Liver (tissue), 9 donors: ENCODE results near the gene SSPN. TPM values are rescaled to one million over a fixed set of nuclear protein-coding genes. Genes with fewer than 3 reads are reported as not detected.

Experiments
- DNase-seq: peaks from one replicate; pipeline ENCODE4 v3.0.0-alpha.2; 2017; ENCODE audit warnings: low spot score
- H3K27ac ChIP-seq, 2 donors: one replicate each; pipeline ENCODE4 v1.7.0; 2013; ENCODE audit warnings: inconsistent platforms in 2 of 2, low read length in 2 of 2, control low read depth in 1 of 2, low read depth in 1 of 2, mild to moderate bottlenecking in 1 of 2
- H3K27me3 ChIP-seq, 4 donors: one replicate each; pipeline versions ENCODE4 v1.6.1 to v1.7.0; 2013; ENCODE audit warnings: low read length in 3 of 4, inconsistent platforms in 1 of 4, mild to moderate bottlenecking in 1 of 4, moderate library complexity in 1 of 4; ENCODE audit not compliant: control insufficient read depth in 4 of 4, insufficient read depth in 4 of 4
- H3K36me3 ChIP-seq, 4 donors: one replicate each; pipeline versions ENCODE4 v1.6.1 to v1.7.0; 2013; ENCODE audit warnings: low read length in 3 of 4, mild to moderate bottlenecking in 3 of 4, low read depth in 1 of 4, moderate library complexity in 1 of 4; ENCODE audit not compliant: control insufficient read depth in 4 of 4, insufficient read depth in 3 of 4
- H3K4me1 ChIP-seq, 4 donors: one replicate each; pipeline versions ENCODE4 v1.6.1 to v1.7.0; 2013; ENCODE audit warnings: low read length in 3 of 4, mild to moderate bottlenecking in 3 of 4, moderate library complexity in 1 of 4; ENCODE audit not compliant: control insufficient read depth in 4 of 4, insufficient read depth in 4 of 4
- H3K4me3 ChIP-seq, 3 donors: one replicate each; pipeline versions ENCODE4 v1.6.1 to v1.7.0; 2013; ENCODE audit warnings: low read length in 3 of 3, control low read depth in 1 of 3, low read depth in 1 of 3, mild to moderate bottlenecking in 1 of 3
- H3K9ac ChIP-seq, 2 donors: one replicate each; pipeline ENCODE4 v1.7.0; 2013; ENCODE audit warnings: low read length in 2 of 2, mild to moderate bottlenecking in 2 of 2, moderate library complexity in 2 of 2, control low read depth in 1 of 2, low read depth in 1 of 2
- H3K9me3 ChIP-seq, 4 donors: one replicate each; pipeline versions ENCODE4 v1.6.1 to v1.7.0; 2013; ENCODE audit warnings: low read length in 3 of 4; ENCODE audit not compliant: control insufficient read depth in 4 of 4
- ATF3 ChIP-seq: IDR thresholded peaks from 2 replicates; pipeline ENCODE4 v1.6.1; 2016; ENCODE audit warnings: antibody characterized with exemption
- CTCF ChIP-seq: fragments of 150-350 bp; IDR thresholded peaks from 2 replicates; pipeline ENCODE4 v1.5.1; 2017; ENCODE audit warnings: improper control_type of control experiment, low read depth, low read length; ENCODE audit not compliant: missing input control
- EGR1 ChIP-seq, 2 donors: IDR thresholded peaks; 2 replicates each; pipeline ENCODE4 v1.6.1; 2016 to 2018; ENCODE audit warnings: antibody characterized with exemption in 2 of 2, low read depth in 2 of 2
- FOXA1 ChIP-seq: IDR thresholded peaks from 2 replicates; pipeline ENCODE4 v1.6.1; 2016; ENCODE audit warnings: antibody characterized with exemption
- FOXA2 ChIP-seq: IDR thresholded peaks from 2 replicates; pipeline ENCODE4 v1.6.1; 2016; ENCODE audit warnings: antibody characterized with exemption
- GABPA ChIP-seq, 2 donors: IDR thresholded peaks in 1 of 2; conservative IDR thresholded peaks in 1 of 2; 2 replicates each; pipeline ENCODE4 v1.6.1; 2016; ENCODE audit warnings: antibody characterized with exemption in 2 of 2, mild to moderate bottlenecking in 1 of 2, moderate library complexity in 1 of 2
- HNF4A ChIP-seq, 2 donors: conservative IDR thresholded peaks; 2 replicates each; pipeline ENCODE4 v1.6.1; 2016; ENCODE audit warnings: antibody characterized with exemption in 2 of 2, mild to moderate bottlenecking in 2 of 2
- HNF4G ChIP-seq: IDR thresholded peaks from 2 replicates; pipeline ENCODE4 v1.6.1; 2016; ENCODE audit warnings: antibody characterized with exemption
- JUND ChIP-seq, 2 donors: IDR thresholded peaks; 2 replicates each; pipeline ENCODE4 v1.6.1; 2016; ENCODE audit warnings: antibody characterized with exemption in 2 of 2
- MAX ChIP-seq: IDR thresholded peaks from 2 replicates; pipeline ENCODE4 v1.6.1; 2016; ENCODE audit warnings: antibody characterized with exemption
- NR2F2 ChIP-seq: IDR thresholded peaks from 2 replicates; pipeline ENCODE4 v1.6.1; 2016; ENCODE audit warnings: antibody characterized with exemption
- RAD21 ChIP-seq, 2 donors: IDR thresholded peaks; 2 replicates each; pipeline ENCODE4 v1.6.1; 2016; ENCODE audit warnings: antibody characterized with exemption in 2 of 2, mild to moderate bottlenecking in 2 of 2
- REST ChIP-seq: IDR thresholded peaks from 2 replicates; pipeline ENCODE4 v1.6.1; 2016; ENCODE audit warnings: antibody characterized with exemption, mild to moderate bottlenecking
- RXRA ChIP-seq, 2 donors: IDR thresholded peaks; 2 replicates each; pipeline ENCODE4 v1.6.1; 2017 to 2018; ENCODE audit warnings: antibody characterized with exemption in 2 of 2, mild to moderate bottlenecking in 1 of 2
- SP1 ChIP-seq: IDR thresholded peaks from 2 replicates; pipeline ENCODE4 v1.6.1; 2018; ENCODE audit warnings: antibody characterized with exemption, mild to moderate bottlenecking
- TAF1 ChIP-seq: conservative IDR thresholded peaks from 2 replicates; pipeline ENCODE4 v1.6.1; 2016; ENCODE audit warnings: antibody characterized with exemption, mild to moderate bottlenecking
- YY1 ChIP-seq: IDR thresholded peaks from 2 replicates; pipeline ENCODE4 v1.6.1; 2016; ENCODE audit warnings: antibody characterized with exemption, mild to moderate bottlenecking
- ZBTB33 ChIP-seq: IDR thresholded peaks from 2 replicates; pipeline ENCODE4 v1.6.1; 2016; ENCODE audit warnings: antibody characterized with exemption
- WGBS: extraction: QIAGEN DNeasy Blood & Tissue Kit; methylation state at CpG from one replicate; pipeline ENCODE4 v1.1.7; 2013; 5-methylcytosine and 5-hydroxymethylcytosine counted together
- polyA plus RNA-seq, 2 donors: library from polyadenylated mRNA; stranded (reverse) in 1 of 2; unstranded in 1 of 2; fragments of 200-250 nt in 1 of 2; fragments of >200 nt in 1 of 2; fragmentation: Nextera tagmentation in 1 of 2; extraction: Ambion mirVana in 1 of 2; gene quantifications; one replicate each; pipeline versions ENCODE4 v1.2.1 to v1.2.3, GENCODE V29; 2013 to 2015
- total RNA-seq, 2 donors: library from RNA; depleted of rRNA; stranded (reverse); fragments of >200 nt; gene quantifications; one replicate each; pipeline ENCODE4 v1.2.3, GENCODE V29; 2014
- donor health status: healthy.
- donor health status: healthy.
- donor health status: healthy.
- donor health status: healthy.
- donor health status: healthy.

Gene SSPN
- total and polyA plus RNA-seq, 4 donors: 0.33 to 0.67 (median 0.46) TPM

GRCh38 chr12:26204612-26205289 lies 9.4 kb downstream of the SSPN start:
- Histone ChIP-seq H3K27me3 (peaks cover 0 to 2% (median 0%) of the 10 kb centered on the region in 4 donors), H3K27ac (no peak overlapping the region), H3K9me3 (no peaks in the 10 kb centered on the region), H3K4me1 (no peaks in the 10 kb centered on the region), H3K9ac (no peak overlapping the region), H3K36me3 (no peaks in the 10 kb centered on the region), H3K4me3 (no peak overlapping the region)
- TF ChIP-seq HNF4A (conservative IDR thresholded peaks at IDR 0.05) (no peak), HNF4G (no peak), RAD21 (IDR thresholded peaks at IDR 0.05) (no peak), FOXA2 (no peak), TAF1 (no peak), NR2F2 (no peak), RXRA (IDR thresholded peaks at IDR 0.05) (no peak), ATF3 (no peak), GABPA (IDR thresholded peaks at IDR 0.05 in 1 of 2, conservative IDR thresholded peaks at IDR 0.05 in 1 of 2) (no peak), ZBTB33 (no peak), EGR1 (IDR thresholded peaks at IDR 0.05; ENCODE audit: low read depth in 2 of 2) (no peak), CTCF (no peak), FOXA1 (no peak), MAX (no peak), YY1 (no peak), JUND (IDR thresholded peaks at IDR 0.05) (no peak), SP1 (no peak), REST (no peak)
- DNase-seq: no peak
- WGBS: 62% methylated on average over 9 of the region's 9 CpGs
